22Rv1 (cell line): Measurements from ENCODE around the gene TRPM7.

ENCODE experiments used
- H3K27ac ChIP-seq: fragments of 450-650 bp; 2 replicates; pipeline ENCODE4 v1.5.1; 2017
- ZFX ChIP-seq: fragments of 450-650 bp; IDR thresholded peaks from 2 replicates; pipeline ENCODE4 v1.6.1; 2017; ENCODE audit warnings: antibody characterized with exemption, borderline replicate concordance
- TF ChIP-seq, protein P1 (sequence below): fragments of 450-650 bp; IDR thresholded peaks from 2 replicates; pipeline ENCODE4 v1.5.1; 2017; ENCODE audit warnings: mild to moderate bottlenecking

Gene TRPM7

DNA sequence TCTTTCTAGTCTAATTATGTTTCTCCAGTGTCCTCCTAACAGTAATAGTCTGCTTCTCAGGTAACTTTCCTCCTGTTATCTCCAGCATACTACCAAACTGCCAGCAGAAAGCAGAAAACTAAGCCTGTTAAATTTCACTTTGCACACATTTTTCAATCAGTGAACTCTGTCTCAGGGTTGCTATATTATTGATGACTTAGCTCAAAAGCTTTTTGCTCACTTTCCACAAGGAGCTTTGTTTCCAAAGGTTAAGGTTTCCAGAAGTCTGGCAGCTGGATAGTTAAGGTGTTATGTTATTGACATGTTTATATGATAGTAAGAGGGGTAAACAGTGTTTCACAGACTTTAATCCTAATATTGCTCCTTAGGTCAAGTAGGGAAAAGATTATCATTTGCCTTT lies 5.1 kb downstream of the TRPM7 start:
- TF ChIP-seq, protein P1, sequence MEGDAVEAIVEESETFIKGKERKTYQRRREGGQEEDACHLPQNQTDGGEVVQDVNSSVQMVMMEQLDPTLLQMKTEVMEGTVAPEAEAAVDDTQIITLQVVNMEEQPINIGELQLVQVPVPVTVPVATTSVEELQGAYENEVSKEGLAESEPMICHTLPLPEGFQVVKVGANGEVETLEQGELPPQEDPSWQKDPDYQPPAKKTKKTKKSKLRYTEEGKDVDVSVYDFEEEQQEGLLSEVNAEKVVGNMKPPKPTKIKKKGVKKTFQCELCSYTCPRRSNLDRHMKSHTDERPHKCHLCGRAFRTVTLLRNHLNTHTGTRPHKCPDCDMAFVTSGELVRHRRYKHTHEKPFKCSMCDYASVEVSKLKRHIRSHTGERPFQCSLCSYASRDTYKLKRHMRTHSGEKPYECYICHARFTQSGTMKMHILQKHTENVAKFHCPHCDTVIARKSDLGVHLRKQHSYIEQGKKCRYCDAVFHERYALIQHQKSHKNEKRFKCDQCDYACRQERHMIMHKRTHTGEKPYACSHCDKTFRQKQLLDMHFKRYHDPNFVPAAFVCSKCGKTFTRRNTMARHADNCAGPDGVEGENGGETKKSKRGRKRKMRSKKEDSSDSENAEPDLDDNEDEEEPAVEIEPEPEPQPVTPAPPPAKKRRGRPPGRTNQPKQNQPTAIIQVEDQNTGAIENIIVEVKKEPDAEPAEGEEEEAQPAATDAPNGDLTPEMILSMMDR, result no peak
- TF ChIP-seq ZFX, result no peak
- H3K27ac ChIP-seq, result no peak overlapping the region

DNA sequence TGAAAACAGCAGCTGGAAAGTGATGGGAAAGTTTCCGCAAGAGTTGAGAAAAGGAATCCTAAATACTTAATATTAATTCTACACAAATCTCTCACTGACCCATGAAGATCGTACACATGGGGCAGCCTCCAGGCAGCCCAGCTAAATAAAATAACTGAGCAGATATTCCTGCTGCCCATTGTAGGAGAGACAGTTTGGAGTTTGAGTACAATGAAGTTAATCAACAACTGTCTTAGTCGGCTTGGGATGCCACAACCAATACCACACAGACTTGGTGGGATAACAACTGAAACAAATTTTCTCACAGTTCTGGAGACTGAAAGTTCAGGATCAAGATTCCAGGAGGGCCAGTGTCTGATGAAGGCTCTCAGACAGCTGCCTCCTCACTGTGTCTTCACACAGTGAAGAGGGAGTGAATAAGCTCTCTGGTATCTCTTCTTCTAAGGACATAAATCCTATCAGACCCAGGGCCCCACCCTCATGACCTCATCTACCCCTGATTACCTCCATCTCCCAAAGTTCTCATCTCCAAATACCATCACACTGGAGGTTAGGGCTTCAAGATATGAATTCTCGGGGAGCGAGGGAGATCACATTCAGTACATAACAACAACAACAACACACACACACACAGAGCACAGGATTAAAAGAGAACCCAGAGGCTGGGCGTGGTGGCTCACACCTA lies 9.7 kb downstream of the TRPM7 start:
- no peak for TF ChIP-seq ZFX
- TF ChIP-seq, protein P1, result no peak
- no peak overlapping the region for H3K27ac ChIP-seq

DNA sequence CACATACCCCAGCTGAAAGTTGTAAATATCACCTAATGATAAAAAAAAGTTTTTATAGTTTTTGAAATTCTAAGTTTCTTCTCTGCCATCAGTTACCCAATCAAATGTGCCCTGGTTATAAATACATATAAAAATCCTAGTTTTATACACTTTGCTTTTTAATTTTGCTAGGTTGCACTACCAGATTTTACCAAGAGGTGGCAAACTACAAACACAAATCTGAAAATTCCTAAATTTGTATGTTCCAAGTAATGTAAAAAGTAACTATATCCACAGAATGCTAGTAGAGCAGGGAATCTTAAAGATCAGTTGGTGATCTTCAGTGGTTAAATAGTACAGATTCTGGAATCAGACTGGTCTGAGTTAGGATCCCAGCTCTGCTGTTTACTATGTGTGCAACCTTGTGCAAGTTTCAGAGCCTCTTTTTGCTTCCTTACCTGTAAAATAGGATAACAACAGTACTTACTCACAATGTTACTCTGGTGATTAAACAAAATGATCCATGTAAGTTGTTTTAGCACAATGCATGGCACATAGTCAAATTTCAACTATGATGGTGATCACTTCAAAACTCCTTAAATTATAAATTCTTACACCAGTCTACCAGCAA lies 11.0 kb downstream of the TRPM7 start:
- TF ChIP-seq ZFX, result no peak
- TF ChIP-seq, protein P1, result peak; percentile 78
- no peak overlapping the region for H3K27ac ChIP-seq

DNA sequence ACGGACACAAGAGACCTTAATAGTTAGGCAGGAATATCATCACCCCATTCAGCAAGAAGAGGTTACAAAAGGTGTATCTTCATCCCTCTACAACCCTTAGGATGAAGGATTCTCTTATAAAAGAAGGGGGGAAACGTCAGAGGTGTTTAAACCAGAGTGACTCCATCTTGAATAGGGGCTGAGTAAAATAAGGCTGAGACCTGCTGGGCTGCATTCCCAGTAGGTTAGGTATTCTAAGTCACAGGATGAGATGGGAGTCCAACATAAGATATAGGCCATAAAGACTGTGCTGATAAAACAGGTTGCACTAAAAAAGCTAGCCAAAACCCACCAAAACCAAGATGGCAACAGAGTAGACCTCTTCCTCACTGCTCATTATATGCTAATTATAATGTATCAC lies 16.5 kb downstream of the TRPM7 start:
- TF ChIP-seq ZFX, result no peak
- TF ChIP-seq, protein P1, result no peak
- H3K27ac ChIP-seq, result no peak overlapping the region

DNA sequence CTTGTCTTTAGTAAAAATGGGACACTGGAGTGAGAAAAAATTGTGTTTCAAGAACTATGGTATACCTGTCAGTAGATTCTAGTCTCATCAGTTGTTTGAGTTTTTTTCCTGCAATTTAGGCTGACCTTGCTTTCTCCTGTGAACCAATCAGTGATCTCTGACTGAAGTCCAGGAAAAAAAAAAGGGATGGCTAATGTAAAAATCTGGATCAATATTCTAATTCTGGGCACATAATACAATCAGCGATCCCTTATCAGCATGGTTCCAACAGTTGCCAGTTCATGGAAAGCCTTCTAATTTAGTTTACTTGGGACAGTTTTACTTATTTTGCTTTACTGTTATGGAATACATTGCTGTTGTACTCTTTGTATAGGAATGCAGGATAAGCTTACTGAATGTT lies 17.0 kb downstream of the TRPM7 start:
- TF ChIP-seq, protein P1, result no peak
- no peak for TF ChIP-seq ZFX
- H3K27ac ChIP-seq, result no peak overlapping the region

DNA sequence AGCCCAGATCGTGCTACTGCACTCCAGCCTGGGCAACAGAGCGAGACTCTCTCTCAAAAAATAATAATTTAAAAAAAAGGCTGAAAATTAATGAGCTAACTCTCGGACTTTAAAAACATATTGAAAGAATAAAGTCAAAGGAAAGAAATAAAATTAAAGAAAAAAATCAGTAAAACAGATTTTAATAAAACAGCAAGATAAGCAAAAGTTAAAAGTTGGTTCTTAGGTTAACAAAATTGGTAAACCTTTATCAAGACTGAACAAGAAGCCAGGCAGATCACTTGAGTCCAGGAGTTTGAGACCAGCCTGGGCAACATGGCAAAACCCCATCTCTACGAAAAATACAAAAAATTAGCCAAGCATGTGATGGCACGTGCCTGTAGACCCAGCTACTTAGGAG lies 20.7 kb downstream of the TRPM7 start:
- TF ChIP-seq ZFX, result no peak
- TF ChIP-seq, protein P1, result no peak
- no peak overlapping the region for H3K27ac ChIP-seq

DNA sequence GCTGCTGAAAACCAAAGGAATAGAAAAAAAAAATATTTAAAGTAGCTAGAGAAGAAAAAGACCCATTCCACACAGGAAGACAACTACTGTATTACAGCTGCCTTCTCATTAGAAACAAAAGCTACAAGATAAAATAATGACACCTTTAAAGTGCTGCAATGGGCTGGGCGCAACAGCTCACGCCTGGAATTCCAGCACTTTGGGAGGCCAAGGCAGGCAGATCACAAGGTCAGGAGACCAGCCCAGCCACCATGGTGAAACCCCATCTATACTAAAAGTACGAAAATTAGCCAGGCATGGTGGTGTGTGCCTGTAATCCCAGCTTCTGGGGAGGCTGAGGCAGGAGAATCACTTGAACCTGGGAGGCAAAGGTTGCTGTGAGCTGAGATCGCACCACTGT lies 31.0 kb downstream of the TRPM7 start:
- H3K27ac ChIP-seq, result no peak overlapping the region
- TF ChIP-seq ZFX, result no peak
- TF ChIP-seq, protein P1, result no peak
